CD4-positive, alpha-beta T cell treated with Interleukin-21 for 1 hour (primary cell): ENCODE measurements around the gene NDUFA1.
"Not testable (repeated sequence)": the region's sequence is repeated elsewhere in the genome, so short reads cannot be mapped to it uniquely, and the experiment has no call there.

Source experiments
- DNase-seq: peaks from one replicate; pipeline ENCODE4 v3.0.0-alpha.2; 2020

Gene NDUFA1

GRCh38 chrX:119916310-119916709 lies 44.7 kb downstream of the NDUFA1 start:
- DNase-seq: no peak

DNA sequence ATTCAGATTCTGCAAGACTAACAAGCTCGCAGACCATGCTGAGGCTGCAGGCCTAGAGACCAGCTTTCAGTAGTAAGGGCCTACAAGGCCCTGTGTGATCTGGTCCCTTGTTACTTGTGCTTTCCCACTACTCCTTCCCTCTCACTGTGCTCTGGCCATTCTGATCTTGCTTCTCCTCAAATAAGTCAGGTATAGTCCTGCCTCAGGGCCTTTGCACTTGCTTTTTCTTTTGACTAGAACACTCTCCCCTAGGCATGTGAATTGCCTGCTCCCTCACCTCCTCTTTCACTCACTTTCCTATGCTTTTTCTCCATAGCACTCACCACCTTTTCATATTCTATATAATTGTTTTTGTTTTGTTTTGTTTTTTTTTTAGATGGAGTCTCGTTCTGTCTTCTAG lies 46.2 kb downstream of the NDUFA1 start:
- DNase-seq: no peak

- no peak for DNase-seq
Measured at GRCh38 chrX:119919835-119920585, 48.4 kb downstream of the NDUFA1 start.

- not testable (repeated sequence) for DNase-seq
Measured at GRCh38 chrX:119922391-119922790, 50.8 kb downstream of the NDUFA1 start.
